Caki2 (cell line): ENCODE data around the gene CCNG2. TPM values are rescaled to one million over a fixed set of nuclear protein-coding genes. Genes with fewer than 3 reads are reported as not detected.

Source experiments
- DNase-seq: peaks from one replicate; pipeline ENCODE4 v3.0.0-alpha.2; 2015; ENCODE audit warnings: low read depth
- in situ Hi-C: cut with HindIII; loops from 2 replicates; pipeline ENCODE4 v1.10.0; 2016; ENCODE audit warnings: low sequenced_read_pairs, low pct_unique_long_range_greater_than_20kb, mixed read lengths
- total RNA-seq: library from RNA; depleted of rRNA; stranded (reverse); fragments of >200 nt; shearing (Covaris generic); gene quantifications from 2 replicates; pipeline ENCODE4 v1.2.3, GENCODE V29; 2014; ENCODE audit warnings: low replicate concordance

The CCNG2 gene
- total RNA-seq, 1 experiment from 2014 or later = 46.9 TPM

DNA sequence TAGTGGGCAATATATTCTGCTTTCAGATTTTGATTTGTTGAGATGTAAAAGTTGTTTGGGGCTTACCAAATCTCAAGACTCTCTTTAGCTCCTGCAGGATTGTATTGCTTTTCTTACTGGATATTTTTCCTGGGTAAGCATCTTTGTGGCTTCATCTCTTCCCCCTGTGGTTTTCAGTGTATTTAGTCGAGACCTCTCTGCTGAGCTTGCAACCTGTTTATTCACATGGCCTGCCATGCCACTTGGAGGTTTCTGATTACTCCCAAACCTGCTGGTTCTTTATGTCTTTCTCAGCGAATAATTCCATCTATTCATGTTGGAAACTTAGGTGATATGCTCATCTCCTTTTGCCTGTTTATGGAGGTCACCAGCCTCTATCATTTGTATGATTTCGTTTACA is 10.9 kb downstream of the CCNG2 start:
- no peak for DNase-seq
- in situ Hi-C loops = no loop called here

DNA sequence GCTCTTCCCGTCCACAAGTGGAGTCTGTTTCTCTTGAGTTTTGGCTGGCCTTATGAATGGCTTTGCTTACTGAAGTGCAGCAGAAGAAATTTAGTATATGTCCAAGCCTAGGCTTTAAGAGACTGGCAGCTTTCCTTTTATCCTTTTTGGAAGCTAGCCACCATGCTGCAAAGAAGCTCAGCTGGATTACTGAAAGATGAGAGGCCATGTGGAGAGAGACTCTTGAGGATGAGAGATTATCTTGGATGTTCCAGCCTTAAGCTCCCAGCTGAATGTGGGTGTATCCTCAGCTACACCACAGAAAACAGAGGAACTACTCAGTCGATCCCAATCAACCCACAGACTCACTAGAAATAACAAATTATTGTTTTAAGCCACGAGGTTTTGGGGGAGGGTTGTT is 12.5 kb downstream of the CCNG2 start:
- in situ Hi-C loops = no loop called here
- no peak for DNase-seq

GRCh38 chr4:77170926-77171325 is 13.9 kb downstream of the CCNG2 start:
- no peak for DNase-seq
- in situ Hi-C loops = no loop called here

- in situ Hi-C loops = no loop called here
- peak; percentile 44 for DNase-seq
Measured at GRCh38 chr4:77172336-77172735, 15.3 kb downstream of the CCNG2 start.

DNA sequence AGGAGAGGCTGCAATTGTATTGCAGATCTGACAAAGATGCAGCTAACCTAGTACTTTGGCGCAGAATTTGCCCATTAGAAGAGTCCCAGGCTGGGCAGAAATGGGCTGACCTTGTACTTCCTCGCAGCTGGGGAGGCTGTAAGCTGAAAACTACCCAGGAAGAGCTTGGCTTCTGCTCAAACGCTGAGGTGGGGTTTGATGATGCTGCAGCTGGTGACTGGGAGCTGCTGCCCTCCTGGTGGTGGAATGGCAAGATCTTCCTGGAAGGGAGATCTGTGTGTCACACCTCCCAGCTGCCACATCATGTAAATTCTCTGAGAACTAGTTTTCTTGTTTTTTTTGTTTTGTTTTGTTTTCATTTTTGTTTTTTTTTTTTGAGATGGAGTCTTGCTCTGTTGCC is 17.4 kb downstream of the CCNG2 start:
- in situ Hi-C loops = no loop called here

DNA sequence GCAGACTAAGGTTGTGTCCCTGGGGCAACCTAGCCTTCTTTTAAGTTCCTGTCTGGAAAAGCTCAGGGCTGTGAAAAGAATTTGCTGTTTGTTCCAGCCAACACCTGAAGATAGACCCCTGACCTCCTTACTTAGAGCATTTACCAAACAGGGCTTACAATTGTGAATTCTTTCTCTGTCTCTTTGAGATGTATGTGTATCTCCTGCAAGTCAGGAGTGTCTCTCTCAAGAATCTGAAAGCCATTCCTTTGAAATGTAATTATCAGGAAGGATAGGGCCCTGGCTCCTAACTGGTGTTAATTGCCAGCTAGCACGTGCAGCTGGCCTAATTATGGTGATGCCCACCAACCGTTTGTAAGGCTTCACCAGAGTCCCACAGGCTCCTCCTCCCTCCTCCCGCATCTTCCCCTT is 18.2 kb downstream of the CCNG2 start:
- in situ Hi-C loops = no loop called here
- no peak for DNase-seq

More for the DNA sequence above, 17.4 kb downstream of the CCNG2 start:
- DNase-seq = no peak

GRCh38 chr4:77176640-77177039 is 19.6 kb downstream of the CCNG2 start:
- DNase-seq = no peak
- in situ Hi-C loops = no loop called here

DNA sequence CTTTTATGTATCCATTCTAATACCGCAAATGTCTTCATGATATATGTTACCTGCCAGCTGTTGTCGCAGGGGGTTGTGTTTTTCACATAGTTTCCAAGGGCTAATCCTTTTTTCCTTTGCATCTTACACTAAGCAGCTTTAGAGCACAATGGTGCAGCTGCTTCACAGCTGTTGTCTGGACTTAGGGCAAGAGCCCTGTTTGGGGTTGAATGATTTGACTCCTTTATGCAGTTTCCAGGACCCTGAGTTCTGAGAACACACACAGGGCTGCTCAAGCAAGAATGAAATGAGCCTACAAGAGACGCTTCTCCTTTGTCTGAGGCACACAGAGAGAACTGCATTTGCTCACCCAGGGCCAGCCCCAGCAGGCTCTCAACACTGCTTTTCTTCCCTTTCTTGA is 20.2 kb downstream of the CCNG2 start:
- in situ Hi-C loops = no loop called here
- no peak for DNase-seq

GRCh38 chr4:77178560-77178959 is 21.6 kb downstream of the CCNG2 start:
- no peak for DNase-seq
- in situ Hi-C loops = no loop called here

DNA sequence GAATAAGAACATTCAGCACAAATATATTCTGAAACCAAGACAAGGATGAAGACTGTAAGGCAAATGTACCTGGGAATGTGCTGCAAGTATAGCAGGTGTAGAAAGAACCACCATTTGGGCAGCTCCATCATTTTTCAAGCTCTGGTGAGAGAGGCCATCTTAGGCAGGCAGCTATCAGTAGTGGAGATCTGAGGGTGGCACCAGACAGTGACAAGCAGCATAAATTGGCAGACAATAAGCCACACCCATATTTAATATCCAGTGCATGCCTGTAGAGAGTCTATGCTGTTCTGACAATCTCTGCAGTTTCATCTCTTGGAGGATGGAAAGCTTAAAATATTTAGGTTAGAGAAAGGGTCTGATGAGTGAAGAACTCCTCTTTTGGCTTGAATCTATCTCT is 22.5 kb downstream of the CCNG2 start:
- DNase-seq = no peak
- in situ Hi-C loops = no loop called here

DNA sequence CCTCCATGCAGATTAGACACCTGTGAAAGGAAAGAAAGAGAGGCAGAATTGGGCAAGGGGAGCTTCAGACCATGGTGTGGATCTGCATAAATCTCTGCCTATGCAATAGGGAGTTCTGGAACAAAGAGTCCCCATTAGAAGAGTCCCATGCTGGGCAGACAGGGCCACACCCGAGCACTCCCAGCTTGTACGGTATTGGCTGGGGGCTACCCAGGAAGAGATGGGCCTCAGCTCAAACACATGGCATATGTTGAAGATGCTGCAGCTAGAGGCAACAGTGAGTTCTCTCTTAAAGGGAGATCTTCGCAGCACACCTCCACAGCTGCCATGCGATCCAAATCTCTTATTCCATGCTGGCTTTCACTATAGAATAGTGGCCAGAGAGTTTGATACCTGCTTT is 24.7 kb downstream of the CCNG2 start:
- in situ Hi-C loops = no loop called here
- DNase-seq = no peak

DNA sequence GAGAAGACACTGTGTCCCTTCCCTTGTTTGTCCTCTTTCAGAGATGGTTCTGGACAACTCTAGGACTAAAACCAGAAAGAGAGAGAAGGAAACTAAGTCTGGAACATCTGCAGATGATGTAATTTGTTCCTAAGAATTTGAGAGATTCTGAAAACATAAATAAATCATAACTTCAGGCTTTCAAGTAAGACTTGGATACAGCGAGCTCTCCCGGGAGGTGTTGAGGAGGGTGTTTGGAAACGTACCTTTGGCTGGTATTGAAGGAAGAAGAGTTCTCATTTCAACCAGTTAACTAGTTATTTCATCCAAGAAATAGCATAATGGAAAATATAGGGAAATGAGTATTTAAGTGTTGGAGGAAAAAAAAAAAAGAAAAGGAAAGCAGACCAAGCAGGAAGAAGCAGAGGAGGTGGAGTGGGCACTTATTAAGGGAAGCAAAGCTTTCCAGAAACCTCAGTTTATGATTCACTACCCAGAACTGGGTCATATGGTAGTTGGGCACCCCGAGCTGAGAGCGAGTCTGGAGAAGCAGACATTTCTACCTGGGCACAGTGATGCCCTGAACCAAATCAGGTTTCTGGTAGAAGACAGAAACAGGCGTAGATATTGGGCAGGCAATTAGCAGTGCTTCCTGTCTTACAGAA is 26.9 kb downstream of the CCNG2 start:
- in situ Hi-C loops = no loop called here
- DNase-seq = no peak

DNA sequence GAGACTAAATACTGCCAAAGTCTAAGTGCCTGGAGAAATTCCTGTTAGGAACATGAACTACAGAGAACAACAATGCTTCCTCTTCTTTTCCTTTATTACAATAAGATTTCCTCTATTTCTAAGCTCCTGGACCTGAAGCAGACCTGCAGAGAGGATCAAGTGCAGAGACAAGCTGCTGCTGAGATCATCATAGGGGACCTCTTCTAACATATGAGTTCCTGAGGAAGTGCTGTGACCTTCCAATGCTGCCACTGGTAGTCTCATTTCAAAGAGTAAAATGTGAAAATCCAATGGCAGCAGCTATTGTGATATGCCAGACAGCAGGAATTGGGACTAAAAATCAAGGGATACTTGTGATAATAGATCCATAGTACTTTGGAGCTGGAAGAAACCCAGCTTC is 28.0 kb downstream of the CCNG2 start:
- no peak for DNase-seq

GRCh38 chr4:77185686-77186085 is 28.7 kb downstream of the CCNG2 start:
- DNase-seq = no peak

More for the DNA sequence above, 28.0 kb downstream of the CCNG2 start:
- in situ Hi-C loops = no loop called here

GRCh38 chr4:77187322-77187721 is 30.3 kb downstream of the CCNG2 start:
- in situ Hi-C loops = no loop called here
- DNase-seq = no peak

More at GRCh38 chr4:77185686-77186085, 28.7 kb downstream of the CCNG2 start:
- in situ Hi-C loops = no loop called here

- no peak for DNase-seq
- in situ Hi-C loops = no loop called here
Measured at GRCh38 chr4:77188498-77189220, 31.7 kb downstream of the CCNG2 start.

- DNase-seq = no peak
- in situ Hi-C loops = no loop called here
Measured at GRCh38 chr4:77189412-77189811, 32.4 kb downstream of the CCNG2 start.

DNA sequence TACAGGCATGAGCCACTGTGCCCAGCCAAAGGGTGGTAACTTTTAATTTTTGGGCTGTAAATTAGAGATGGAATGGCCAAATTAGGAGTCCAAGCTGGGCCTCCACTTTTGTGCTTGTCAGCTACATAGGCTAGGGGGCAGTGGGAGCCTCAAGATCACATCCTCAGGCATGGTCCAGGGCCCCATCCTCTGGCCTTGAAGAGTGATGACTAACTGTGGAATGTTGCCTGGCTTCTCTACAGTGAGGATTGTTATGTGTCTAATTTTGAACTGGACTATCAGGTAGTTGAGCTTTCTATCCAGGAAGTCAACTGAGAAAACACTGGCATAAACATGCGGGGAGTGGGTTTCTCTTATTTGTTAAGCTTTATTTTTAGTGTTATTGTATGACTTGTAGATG is 33.0 kb downstream of the CCNG2 start:
- DNase-seq = no peak
- in situ Hi-C loops = no loop called here

GRCh38 chr4:77193046-77193445 is 36.0 kb downstream of the CCNG2 start:
- in situ Hi-C loops = no loop called here
- no peak for DNase-seq

DNA sequence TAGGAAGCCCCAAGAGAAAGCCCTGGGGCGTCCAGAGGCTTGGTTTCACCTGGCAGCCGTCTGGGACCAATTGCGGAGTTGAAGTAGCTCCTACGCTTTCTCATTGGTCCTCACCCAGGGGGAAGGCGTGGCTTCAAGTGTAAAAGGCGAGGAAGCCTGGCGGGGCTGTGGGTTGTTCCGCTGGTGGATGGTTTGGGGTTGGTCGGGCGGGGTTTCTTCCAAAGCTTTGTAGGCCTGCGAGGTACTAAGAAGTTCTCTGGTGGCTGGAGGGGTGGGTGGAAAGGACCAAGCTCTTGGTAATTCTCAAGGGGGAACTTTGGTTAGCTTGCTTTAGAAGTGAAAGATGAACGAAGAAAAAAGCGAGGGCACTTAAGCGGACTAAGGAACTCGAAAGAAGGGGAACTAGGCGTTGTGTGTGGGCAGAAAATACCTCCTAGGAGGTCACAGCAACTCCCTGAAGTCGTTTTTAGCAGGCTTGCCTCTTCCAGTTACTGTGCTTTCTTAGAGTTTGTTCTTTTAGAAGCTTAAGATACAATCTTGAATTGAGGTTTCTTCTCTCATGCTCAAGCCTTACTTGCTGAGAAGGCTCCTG is 36.6 kb downstream of the CCNG2 start:
- in situ Hi-C loops = no loop called here
- DNase-seq = no peak
